ENCODE results near the gene RARS2.

DNA sequence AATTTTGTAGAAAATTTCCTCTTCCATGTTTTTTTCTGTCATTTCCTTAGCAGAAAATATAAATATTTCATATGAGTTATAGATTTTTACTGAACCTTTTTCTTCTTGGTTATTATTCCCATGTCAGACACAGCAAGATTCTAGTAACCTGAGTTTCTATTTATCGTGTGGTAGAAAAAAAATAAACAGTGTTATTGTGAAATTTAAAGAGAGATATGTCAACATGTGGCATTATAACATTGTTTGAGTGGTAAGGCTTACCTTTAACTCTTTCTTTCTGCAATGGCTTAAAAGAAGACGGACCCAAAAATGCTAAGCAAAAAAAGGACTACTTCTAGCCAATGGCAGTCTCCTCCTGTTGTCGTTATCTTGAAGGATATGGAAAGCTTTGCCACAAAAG is 19.0 kb upstream of the RARS2 start:
- TF ChIP-seq EZH2 (IDR thresholded peaks at IDR 0.05; ENCODE audit: low read length, missing control alignments): no peak
- TF ChIP-seq, protein P1, sequence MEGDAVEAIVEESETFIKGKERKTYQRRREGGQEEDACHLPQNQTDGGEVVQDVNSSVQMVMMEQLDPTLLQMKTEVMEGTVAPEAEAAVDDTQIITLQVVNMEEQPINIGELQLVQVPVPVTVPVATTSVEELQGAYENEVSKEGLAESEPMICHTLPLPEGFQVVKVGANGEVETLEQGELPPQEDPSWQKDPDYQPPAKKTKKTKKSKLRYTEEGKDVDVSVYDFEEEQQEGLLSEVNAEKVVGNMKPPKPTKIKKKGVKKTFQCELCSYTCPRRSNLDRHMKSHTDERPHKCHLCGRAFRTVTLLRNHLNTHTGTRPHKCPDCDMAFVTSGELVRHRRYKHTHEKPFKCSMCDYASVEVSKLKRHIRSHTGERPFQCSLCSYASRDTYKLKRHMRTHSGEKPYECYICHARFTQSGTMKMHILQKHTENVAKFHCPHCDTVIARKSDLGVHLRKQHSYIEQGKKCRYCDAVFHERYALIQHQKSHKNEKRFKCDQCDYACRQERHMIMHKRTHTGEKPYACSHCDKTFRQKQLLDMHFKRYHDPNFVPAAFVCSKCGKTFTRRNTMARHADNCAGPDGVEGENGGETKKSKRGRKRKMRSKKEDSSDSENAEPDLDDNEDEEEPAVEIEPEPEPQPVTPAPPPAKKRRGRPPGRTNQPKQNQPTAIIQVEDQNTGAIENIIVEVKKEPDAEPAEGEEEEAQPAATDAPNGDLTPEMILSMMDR (conservative IDR thresholded peaks at IDR 0.05 in 1 of 2, IDR thresholded peaks at IDR 0.05 in 1 of 2; ENCODE audit: low read depth in 1 of 2, low read length in 2 of 2): no peak
